Prostate gland (tissue), 2 donors: Measurements from ENCODE around the gene TNFAIP1. TPM values are rescaled to one million over a fixed set of nuclear protein-coding genes. Genes with fewer than 3 reads are reported as not detected.

Source experiments
- DNase-seq: peaks from one replicate; pipeline ENCODE4 v3.0.0-alpha.2; 2019; ENCODE audit warnings: low spot score
- H3K27ac ChIP-seq, 2 donors: fragments of 200-600 bp; sonication (generic); 2 replicates each; pipeline ENCODE4 v1.5.1; 2017 to 2019
- H3K27me3 ChIP-seq: fragments of 200-600 bp; sonication (generic); replicated peaks from 2 replicates; pipeline ENCODE4 v1.5.1; 2019; ENCODE audit not compliant: insufficient read depth
- H3K36me3 ChIP-seq, 2 donors: fragments of 200-600 bp; sonication (generic); 1 replicate in 1 of 2; 2 replicates in 1 of 2; pipeline versions ENCODE4 v1.5.1 to v1.8.1; 2017 to 2019
- H3K4me1 ChIP-seq: fragments of 200-600 bp; sonication (generic); replicated peaks from 2 replicates; pipeline ENCODE4 v1.5.1; 2019
- H3K4me3 ChIP-seq, 2 donors: fragments of 200-600 bp; sonication (generic); 2 replicates each; pipeline ENCODE4 v1.5.1; 2017 to 2019
- H3K9me3 ChIP-seq: fragments of 200-600 bp; sonication (generic); 2 replicates; pipeline ENCODE4 v1.5.1; 2017
- POLR2A ChIP-seq: fragments of 450-650 bp; IDR thresholded peaks from one replicate; pipeline ENCODE4 v1.6.1; 2016; ENCODE audit warnings: antibody characterized with exemption, mild to moderate bottlenecking
- POLR2AphosphoS5 ChIP-seq: sonication (generic); formaldehyde crosslinking; IDR thresholded peaks from one replicate; pipeline ENCODE4 v1.6.1; 2017; ENCODE audit warnings: antibody characterized with exemption
- WGBS: methylation state at CpG from one replicate; pipeline ENCODE4 v1.1.5; 2018; 5-methylcytosine and 5-hydroxymethylcytosine counted together
- intact Hi-C: fragments of 100-400 bp; cut with DNase I; formaldehyde crosslinking; loops from one replicate; pipeline ENCODE4 v1.14.2; 2022
- total RNA-seq, 2 donors: library from RNA; depleted of rRNA; stranded (reverse); fragments of >200 nt; gene quantifications; one replicate each; pipeline ENCODE4 v1.1.0, GENCODE V29; 2016
- TF ChIP-seq, protein P1 (sequence below), 4 experiments: fragments of 200-600 bp in 2 of 4; fragments of 450-650 bp in 2 of 4; sonication (generic) in 2 of 4; IDR thresholded peaks; 1 replicate in 3 of 4; 2 replicates in 1 of 4; pipeline ENCODE4 v1.5.1; 2016 to 2019; ENCODE audit warnings: antibody characterized with exemption in 4 of 4, mild to moderate bottlenecking in 2 of 4, moderate library complexity in 2 of 4

The TNFAIP1 gene
- total RNA-seq, 2 donors from 2014 or later = 32.2 to 63.1 TPM

DNA sequence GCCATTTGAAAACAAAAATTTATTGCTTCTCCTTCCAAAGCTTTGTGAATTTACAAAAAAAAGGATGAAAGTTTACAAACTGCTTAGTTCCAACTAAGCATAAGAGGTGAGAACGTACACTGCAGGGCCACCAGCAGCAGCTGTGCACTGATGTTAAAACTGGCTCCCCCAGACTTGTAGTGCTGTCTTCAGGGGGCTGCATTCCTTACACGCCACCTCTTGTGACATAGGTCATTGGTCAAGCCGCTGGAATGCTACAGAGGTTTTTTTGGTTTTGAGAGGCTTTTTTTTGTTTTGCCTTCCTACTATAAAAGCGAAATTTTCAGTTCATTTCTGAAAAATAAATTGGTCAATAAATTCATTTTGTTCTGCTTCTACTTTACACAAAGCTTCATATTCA lies 7.2 kb upstream of the TNFAIP1 start:
- WGBS = 69% methylated on average over 4 of the region's 4 CpGs
- Histone ChIP-seq H3K9me3 (no peaks in the 10 kb centered on the region), H3K27me3 (no peaks in the 10 kb centered on the region), H3K4me3 (no peak overlapping the region), H3K4me1 (no peaks in the 10 kb centered on the region), H3K27ac (no peak overlapping the region), H3K36me3 (peaks cover 0 to 12% of the 10 kb centered on the region in 2 donors)
- TF ChIP-seq POLR2AphosphoS5 (no peak), POLR2A (no peak)
- TF ChIP-seq, protein P1, sequence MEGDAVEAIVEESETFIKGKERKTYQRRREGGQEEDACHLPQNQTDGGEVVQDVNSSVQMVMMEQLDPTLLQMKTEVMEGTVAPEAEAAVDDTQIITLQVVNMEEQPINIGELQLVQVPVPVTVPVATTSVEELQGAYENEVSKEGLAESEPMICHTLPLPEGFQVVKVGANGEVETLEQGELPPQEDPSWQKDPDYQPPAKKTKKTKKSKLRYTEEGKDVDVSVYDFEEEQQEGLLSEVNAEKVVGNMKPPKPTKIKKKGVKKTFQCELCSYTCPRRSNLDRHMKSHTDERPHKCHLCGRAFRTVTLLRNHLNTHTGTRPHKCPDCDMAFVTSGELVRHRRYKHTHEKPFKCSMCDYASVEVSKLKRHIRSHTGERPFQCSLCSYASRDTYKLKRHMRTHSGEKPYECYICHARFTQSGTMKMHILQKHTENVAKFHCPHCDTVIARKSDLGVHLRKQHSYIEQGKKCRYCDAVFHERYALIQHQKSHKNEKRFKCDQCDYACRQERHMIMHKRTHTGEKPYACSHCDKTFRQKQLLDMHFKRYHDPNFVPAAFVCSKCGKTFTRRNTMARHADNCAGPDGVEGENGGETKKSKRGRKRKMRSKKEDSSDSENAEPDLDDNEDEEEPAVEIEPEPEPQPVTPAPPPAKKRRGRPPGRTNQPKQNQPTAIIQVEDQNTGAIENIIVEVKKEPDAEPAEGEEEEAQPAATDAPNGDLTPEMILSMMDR (IDR thresholded peaks at IDR 0.05) = no peak
- no peak for DNase-seq
- intact Hi-C loops = no loop called here

DNA sequence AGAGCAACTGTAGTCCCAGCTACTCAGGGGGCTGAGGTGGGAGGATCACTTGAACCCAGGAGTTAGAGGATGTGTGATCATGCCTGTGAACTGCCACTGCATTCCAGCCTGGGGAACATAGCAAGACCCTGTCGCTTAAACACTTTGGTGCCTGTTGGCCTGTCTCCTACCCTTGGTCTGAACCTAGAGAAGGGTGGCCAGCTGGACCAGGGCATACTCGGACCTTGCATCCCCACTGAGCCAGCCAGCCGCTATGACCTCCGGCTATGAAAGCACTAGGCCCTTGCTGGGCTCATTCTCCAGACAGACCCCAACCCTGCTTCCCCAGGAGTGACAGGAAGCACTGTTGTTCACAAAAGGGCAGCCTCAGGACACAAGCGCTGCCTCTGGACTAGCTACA lies 4.9 kb upstream of the TNFAIP1 start:
- 84% methylated on average over 5 of the region's 5 CpGs for WGBS
- intact Hi-C loops = no loop called here
- no peak for DNase-seq
- H3K27ac ChIP-seq = no peak overlapping the region
- H3K9me3 ChIP-seq = no peaks in the 10 kb centered on the region
- H3K4me3 ChIP-seq = no peak overlapping the region
- peaks cover 12% of the 10 kb centered on the region for H3K4me1 ChIP-seq
- H3K27me3 ChIP-seq = no peaks in the 10 kb centered on the region
- H3K36me3 ChIP-seq = peaks cover 0 to 12% of the 10 kb centered on the region in 2 donors
- TF ChIP-seq, protein P1 (IDR thresholded peaks at IDR 0.05) = no peak
- TF ChIP-seq POLR2A (no peak), POLR2AphosphoS5 (no peak)

DNA sequence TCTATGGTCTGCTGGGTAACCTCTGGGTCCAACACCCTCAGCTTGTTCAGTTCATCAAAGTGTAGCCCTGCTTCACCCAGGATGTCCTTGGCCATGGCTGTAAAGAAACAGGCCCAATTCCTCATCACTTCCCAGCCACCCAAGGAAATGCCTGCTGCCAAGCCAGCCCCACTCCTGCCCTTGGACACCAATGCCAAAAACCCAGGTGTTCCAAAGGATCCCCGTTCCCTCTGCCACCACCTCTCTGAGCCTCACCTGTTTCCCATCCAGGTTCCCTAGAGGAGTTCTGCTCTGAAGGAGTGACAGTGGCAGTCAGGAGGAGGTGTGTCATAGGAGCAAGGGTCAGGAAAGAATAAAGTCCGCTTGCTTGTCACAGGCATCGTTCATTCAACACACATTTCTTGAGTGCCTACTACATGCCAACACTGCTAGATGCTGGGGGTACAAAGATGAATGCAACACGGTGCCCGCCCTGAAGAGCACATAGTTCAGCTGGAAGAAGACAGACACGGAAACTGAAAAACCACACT lies 3.6 kb upstream of the TNFAIP1 start:
- 88% methylated on average over 6 of the region's 6 CpGs for WGBS
- intact Hi-C loops = no loop called here
- Histone ChIP-seq H3K27ac (no peak overlapping the region), H3K27me3 (no peaks in the 10 kb centered on the region), H3K36me3 (peaks cover 0 to 12% of the 10 kb centered on the region in 2 donors), H3K4me3 (no peak overlapping the region), H3K4me1 (peaks cover 12% of the 10 kb centered on the region), H3K9me3 (no peaks in the 10 kb centered on the region)
- no peak for DNase-seq
- TF ChIP-seq, protein P1 (IDR thresholded peaks at IDR 0.05) = no peak
- TF ChIP-seq POLR2AphosphoS5 (no peak), POLR2A (no peak)

DNA sequence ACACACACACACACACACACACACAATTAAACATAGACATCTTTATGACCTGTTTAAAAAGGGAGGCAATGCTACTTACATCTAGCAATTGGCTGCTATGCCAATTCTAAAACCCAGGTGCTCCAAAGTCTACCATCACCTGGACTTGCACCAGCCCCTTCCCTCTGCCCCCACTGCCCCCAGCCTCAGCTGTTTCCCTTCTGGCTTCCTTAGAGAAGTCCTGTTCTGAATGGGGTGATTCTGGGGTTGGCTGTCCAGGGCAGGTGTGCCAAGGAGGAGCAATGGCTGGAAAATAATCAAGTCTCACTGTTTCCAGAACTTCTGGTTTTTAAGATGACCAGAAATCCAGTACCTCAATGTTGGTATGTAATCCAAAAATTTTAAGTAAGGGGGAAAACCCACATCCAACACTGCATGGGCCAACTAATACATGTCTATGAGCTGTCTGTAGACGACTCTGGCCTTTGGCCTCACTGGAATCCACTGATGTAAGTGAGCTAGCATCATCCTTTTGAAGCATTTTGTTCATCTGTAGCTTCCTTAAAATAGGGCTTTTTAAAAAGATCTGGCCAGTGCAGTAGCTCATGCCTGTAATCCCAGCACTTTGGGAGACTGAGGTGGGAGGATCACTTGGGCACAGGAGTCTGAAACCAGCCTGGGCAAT lies 2.3 kb upstream of the TNFAIP1 start:
- TF ChIP-seq, protein P1 (IDR thresholded peaks at IDR 0.05) = no peak
- no peak for TF ChIP-seq POLR2A
- TF ChIP-seq POLR2AphosphoS5 = no peak
- intact Hi-C loops = no loop called here
- Histone ChIP-seq H3K27me3 (no peaks in the 10 kb centered on the region), H3K4me3 (no peak overlapping the region), H3K36me3 (peaks cover 0 to 12% of the 10 kb centered on the region in 2 donors), H3K9me3 (no peaks in the 10 kb centered on the region), H3K27ac (no peak overlapping the region), H3K4me1 (peaks cover 12% of the 10 kb centered on the region)
- DNase-seq = no peak
- WGBS = 73% methylated on average over 1 of the region's 1 CpG

DNA sequence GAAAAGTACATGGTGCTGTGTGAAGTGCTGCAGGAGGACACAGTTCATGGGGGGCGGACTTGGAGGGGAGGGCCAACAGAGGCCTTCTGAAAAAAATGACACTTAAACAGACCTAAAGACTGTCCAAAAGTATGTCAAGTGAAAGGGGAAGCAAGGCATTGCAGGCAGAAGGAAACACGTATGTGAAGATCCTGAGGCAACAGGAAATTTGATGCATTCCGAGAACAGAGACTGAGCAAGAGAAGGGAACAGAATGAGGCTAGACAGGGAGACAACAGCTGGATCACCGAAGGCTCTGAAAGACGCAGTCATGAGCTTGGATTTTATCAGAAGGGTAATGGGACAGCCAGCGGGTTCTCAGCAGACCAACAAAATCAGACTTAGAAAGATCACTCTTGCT lies 1.4 kb upstream of the TNFAIP1 start:
- no peaks in the 10 kb centered on the region for H3K27me3 ChIP-seq
- peaks cover 12% of the 10 kb centered on the region for H3K4me1 ChIP-seq
- no peaks in the 10 kb centered on the region for H3K9me3 ChIP-seq
- TF ChIP-seq POLR2A = no peak
- no peak for TF ChIP-seq POLR2AphosphoS5
- TF ChIP-seq, protein P1 (IDR thresholded peaks at IDR 0.05) = no peak
- H3K4me3 ChIP-seq = peak overlapping the region; percentile 88 to 94
- no peak for DNase-seq
- H3K36me3 ChIP-seq = peaks cover 0 to 10% of the 10 kb centered on the region in 2 donors
- no peak overlapping the region for H3K27ac ChIP-seq
- intact Hi-C loops = no loop called here
- WGBS = 61% methylated on average over 6 of the region's 6 CpGs
